ENCODE measurements around the gene DRAM1.

- TF ChIP-seq ZNF24 (tag by site-specific recombination; IDR thresholded peaks at IDR 0.05) (no peak), ZBTB21 (tag by site-specific recombination; IDR thresholded peaks at IDR 0.05) (no peak), ZBTB26 (tag by site-specific recombination; optimal IDR thresholded peaks at IDR 0.05) (no peak), HOXA7 (CRISPR knock-in tag; IDR thresholded peaks at IDR 0.05; ENCODE audit: borderline replicate concordance) (no peak), ZSCAN18 (tag by site-specific recombination; IDR thresholded peaks at IDR 0.05) (no peak), CTCF (tag by site-specific recombination; IDR thresholded peaks at IDR 0.05) (no peak), ZNF792 (tag by site-specific recombination; IDR thresholded peaks at IDR 0.05) (no peak), BCL11A (tag by site-specific recombination; IDR thresholded peaks at IDR 0.05; ENCODE audit: low read depth) (no peak), ZSCAN30 (tag by site-specific recombination; IDR thresholded peaks at IDR 0.05) (no peak), ZFP37 (tag by site-specific recombination; IDR thresholded peaks at IDR 0.05) (no peak), ZBTB7A (tag by site-specific recombination; IDR thresholded peaks at IDR 0.05; ENCODE audit: low read depth) (no peak), ZNF843 (tag by site-specific recombination; IDR thresholded peaks at IDR 0.05) (no peak), BCL6B (tag by site-specific recombination; IDR thresholded peaks at IDR 0.05) (no peak)
Observed at GRCh38 chr12:101832030-101832429, 45.4 kb upstream of the DRAM1 start.

Data from HEK293 (cell line).